HEK293 (cell line): ENCODE measurements around the gene ADAMTSL3.

Experiments
- CTCF ChIA-PET: fragments of 350-600 bp; formaldehyde crosslinking; extraction: SDS; loops from one replicate; lab custom pipeline; 2021; ENCODE audit warnings: antibody characterized with exemption; lab: Yijun Ruan, JAX
- POLR2A ChIA-PET: fragments of 300-600 bp; formaldehyde crosslinking; extraction: SDS; loops from one replicate; lab custom pipeline; 2020; ENCODE audit warnings: antibody characterized with exemption, inconsistent platforms; lab: Yijun Ruan, JAX
- H3K27ac ChIP-seq: fragments of 200-500 bp; sonication (Bioruptor generic); 2 replicates; pipeline ENCODE4 v1.5.1; 2014; ENCODE audit warnings: low read depth, low read length, control low read depth, inconsistent platforms; ENCODE audit errors: extremely low read depth
- H3K36me3 ChIP-seq, 2 experiments: fragments of 200-500 bp in 1 of 2; sonication (Bioruptor generic) in 1 of 2; 1 replicate in 1 of 2; 2 replicates in 1 of 2; pipeline ENCODE4 v1.5.1; 2014 to 2017; ENCODE audit warnings: inconsistent platforms in 2 of 2, low read length in 2 of 2; ENCODE audit not compliant: control insufficient read depth in 2 of 2, insufficient read depth in 1 of 2
- H3K4me1 ChIP-seq: fragments of 200-500 bp; sonication (Bioruptor generic); 2 replicates; pipeline ENCODE4 v1.5.1; 2014; ENCODE audit warnings: mild to moderate bottlenecking, low read length, inconsistent platforms; ENCODE audit not compliant: control insufficient read depth, insufficient read depth
- H3K4me3 ChIP-seq: 2 replicates; pipeline ENCODE4 v1.5.1; 2011; ENCODE audit warnings: low read depth, mild to moderate bottlenecking, control low read depth, low read length, moderate library complexity
- H3K9me3 ChIP-seq: fragments of 200-500 bp; sonication (Bioruptor generic); 2 replicates; pipeline ENCODE4 v1.5.1; 2014; ENCODE audit warnings: low read depth, low read length, inconsistent platforms; ENCODE audit not compliant: control insufficient read depth, insufficient read depth
- ATF2 ChIP-seq: fragments of 450-650 bp; formaldehyde crosslinking; IDR thresholded peaks from 2 replicates; pipeline ENCODE4 v1.5.1; 2016; ENCODE audit warnings: missing biosample characterization, missing genetic modification characterization, low read depth
- FEZF1 ChIP-seq: fragments of 450-650 bp; formaldehyde crosslinking; IDR thresholded peaks from 2 replicates; pipeline ENCODE4 v1.5.1; 2016; ENCODE audit warnings: missing biosample characterization, missing genetic modification characterization
- HIC1 ChIP-seq: fragments of 450-650 bp; formaldehyde crosslinking; IDR thresholded peaks from 2 replicates; pipeline ENCODE4 v1.5.1; 2016; ENCODE audit warnings: missing biosample characterization, missing genetic modification characterization
- PRDM4 ChIP-seq: fragments of 450-650 bp; formaldehyde crosslinking; IDR thresholded peaks from 2 replicates; pipeline ENCODE4 v1.5.1; 2017; ENCODE audit warnings: missing biosample characterization, missing genetic modification characterization
- RBAK ChIP-seq: fragments of 450-650 bp; formaldehyde crosslinking; IDR thresholded peaks from 2 replicates; pipeline ENCODE4 v1.5.1; 2016; ENCODE audit warnings: missing biosample characterization, missing genetic modification characterization
- YY1 ChIP-seq: fragments of 450-650 bp; formaldehyde crosslinking; IDR thresholded peaks from 2 replicates; pipeline ENCODE4 v1.5.1; 2018; ENCODE audit warnings: missing biosample characterization, missing genetic modification characterization
- ZBTB21 ChIP-seq: fragments of 450-650 bp; formaldehyde crosslinking; IDR thresholded peaks from 2 replicates; pipeline ENCODE4 v1.5.1; 2017; ENCODE audit warnings: missing biosample characterization, missing genetic modification characterization
- ZNF10 ChIP-seq: fragments of 450-650 bp; formaldehyde crosslinking; IDR thresholded peaks from 2 replicates; pipeline ENCODE4 v1.5.1; 2017; ENCODE audit warnings: missing biosample characterization, missing genetic modification characterization
- ZNF121 ChIP-seq: fragments of 450-650 bp; formaldehyde crosslinking; IDR thresholded peaks from 2 replicates; pipeline ENCODE4 v1.5.1; 2016; ENCODE audit warnings: missing biosample characterization, missing genetic modification characterization
- ZNF138 ChIP-seq: fragments of 450-650 bp; formaldehyde crosslinking; IDR thresholded peaks from 2 replicates; pipeline ENCODE4 v1.5.1; 2016; ENCODE audit warnings: missing biosample characterization, missing genetic modification characterization, borderline replicate concordance
- ZNF148 ChIP-seq: fragments of 450-650 bp; formaldehyde crosslinking; IDR thresholded peaks from 2 replicates; pipeline ENCODE4 v1.5.0; 2017; ENCODE audit warnings: missing biosample characterization, missing genetic modification characterization, borderline replicate concordance
- ZNF174 ChIP-seq: fragments of 450-650 bp; formaldehyde crosslinking; IDR thresholded peaks from 2 replicates; pipeline ENCODE4 v1.5.0; 2017; ENCODE audit warnings: missing biosample characterization, mild to moderate bottlenecking, missing genetic modification characterization
- ZNF18 ChIP-seq: fragments of 450-650 bp; formaldehyde crosslinking; IDR thresholded peaks from 2 replicates; pipeline ENCODE4 v1.5.1; 2016; ENCODE audit warnings: missing biosample characterization, missing genetic modification characterization
- ZNF184 ChIP-seq: fragments of 450-650 bp; IDR thresholded peaks from 2 replicates; pipeline ENCODE4 v1.5.1; 2018; ENCODE audit warnings: missing biosample characterization, mild to moderate bottlenecking, missing genetic modification characterization
- ZNF341 ChIP-seq: fragments of 450-650 bp; formaldehyde crosslinking; IDR thresholded peaks from 2 replicates; pipeline ENCODE4; 2016; ENCODE audit warnings: low read depth, missing biosample characterization, missing genetic modification characterization
- ZNF423 ChIP-seq: fragments of 450-650 bp; formaldehyde crosslinking; IDR thresholded peaks from 2 replicates; pipeline ENCODE4 v1.5.1; 2016; ENCODE audit warnings: missing biosample characterization, missing genetic modification characterization
- ZNF521 ChIP-seq: fragments of 450-650 bp; formaldehyde crosslinking; IDR thresholded peaks from 2 replicates; pipeline ENCODE4 v1.5.1; 2017; ENCODE audit warnings: missing biosample characterization, mild to moderate bottlenecking, missing genetic modification characterization
- ZNF529 ChIP-seq: fragments of 450-650 bp; formaldehyde crosslinking; IDR thresholded peaks from 2 replicates; pipeline ENCODE4 v1.5.1; 2017; ENCODE audit warnings: missing genetic modification characterization, missing biosample characterization; ENCODE audit not compliant: insufficient replicate concordance
- ZNF544 ChIP-seq: fragments of 450-650 bp; formaldehyde crosslinking; IDR thresholded peaks from 2 replicates; pipeline ENCODE4 v1.5.0; 2017; ENCODE audit warnings: missing biosample characterization, missing genetic modification characterization
- ZNF585B ChIP-seq: fragments of 450-650 bp; formaldehyde crosslinking; IDR thresholded peaks from 2 replicates; pipeline ENCODE4 v1.5.1; 2016; ENCODE audit warnings: missing biosample characterization, missing genetic modification characterization
- ZNF707 ChIP-seq: fragments of 450-650 bp; formaldehyde crosslinking; IDR thresholded peaks from 2 replicates; pipeline ENCODE4 v1.5.1; 2016; ENCODE audit warnings: missing biosample characterization, missing genetic modification characterization

Gene ADAMTSL3

GRCh38 chr15:83930392-83931212 lies 276.7 kb downstream of the ADAMTSL3 start (continued):
- TF ChIP-seq ZBTB21 (tag by site-specific recombination) (no peak), ZNF585B (no peak), ZNF341 (tag by site-specific recombination) (peak; percentile 33), ZNF423 (peak; percentile 23; the same call in 1 of the 2 replicates), ZNF184 (tag by site-specific recombination) (no peak), ZNF521 (no peak), FEZF1 (peak; percentile 20; the same call in 1 of the 2 replicates), YY1 (tag by site-specific recombination) (no peak), ZNF529 (tag by site-specific recombination) (no peak)

- Histone ChIP-seq H3K27ac (no peak overlapping the region), H3K4me3 (no peak overlapping the region), H3K9me3 (no peaks in the 10 kb centered on the region; the same call in 1 of the 2 replicates), H3K36me3 (no peaks in the 10 kb centered on the region), H3K4me1 (no peaks in the 10 kb centered on the region)
- TF ChIP-seq ZNF707 (tag by site-specific recombination) (no peak), ZNF10 (tag by site-specific recombination) (no peak), ZNF174 (tag by site-specific recombination) (no peak), PRDM4 (tag by site-specific recombination) (no peak), ZNF148 (tag by site-specific recombination) (no peak), ZNF121 (no peak), RBAK (no peak), ZNF18 (tag by site-specific recombination) (no peak), ZNF544 (tag by site-specific recombination) (no peak), ZNF138 (tag by site-specific recombination) (no peak), HIC1 (tag by site-specific recombination) (no peak), ATF2 (tag by site-specific recombination) (no peak), ZNF529 (tag by site-specific recombination) (no peak)
- ChIA-PET POLR2A (no interaction called here), CTCF (interaction anchor here (0.8 kb wide), 1 partner anchor 11 kb away, joined by 3 read pairs; no protein-coding TSS in a partner anchor)
These were observed 281.9 kb downstream of the ADAMTSL3 start for GRCh38 chr15:83935774-83936173.
